ENCODE data around the gene DDIAS.
A peak's percentile ranks its signal among the peaks of the same experiment; 100 is the strongest.
"Not testable (repeated sequence)": the region's sequence is repeated elsewhere in the genome, so short reads cannot be mapped to it uniquely, and the experiment has no call there.

Gene DDIAS

GRCh38 chr11:82929121-82929520 lies 27.6 kb downstream of the DDIAS start:
- DNase-seq = no peak

GRCh38 chr11:82930229-82930628 lies 28.7 kb downstream of the DDIAS start:
- DNase-seq = no peak

- DNase-seq = no peak
Observed at GRCh38 chr11:82930734-82931133, 29.2 kb downstream of the DDIAS start.

- no peak for DNase-seq
Observed at GRCh38 chr11:82932564-82932963, 31.0 kb downstream of the DDIAS start.

- no peak for DNase-seq
Observed at GRCh38 chr11:82936261-82936660, 34.7 kb downstream of the DDIAS start.

- no peak for DNase-seq
Observed at GRCh38 chr11:82937554-82937953, 36.0 kb downstream of the DDIAS start.

- no peak for DNase-seq
Observed at GRCh38 chr11:82939456-82939855, 37.9 kb downstream of the DDIAS start.

- no peak for DNase-seq
Observed at GRCh38 chr11:82942376-82942775, 40.8 kb downstream of the DDIAS start.

- DNase-seq = not testable (repeated sequence)
Observed at GRCh38 chr11:82943430-82943829, 41.9 kb downstream of the DDIAS start.

- no peak for DNase-seq
Observed at GRCh38 chr11:82944198-82944597, 42.7 kb downstream of the DDIAS start.

GRCh38 chr11:82945041-82945440 lies 43.5 kb downstream of the DDIAS start:
- DNase-seq = not testable (repeated sequence)

GRCh38 chr11:82945682-82946081 lies 44.1 kb downstream of the DDIAS start:
- no peak for DNase-seq

GRCh38 chr11:82949352-82949751 lies 47.8 kb downstream of the DDIAS start:
- no peak for DNase-seq

GRCh38 chr11:82950502-82950901 lies 49.0 kb downstream of the DDIAS start:
- DNase-seq = not testable (repeated sequence)

GRCh38 chr11:82955736-82956453 lies 54.4 kb downstream of the DDIAS start:
- DNase-seq = peak; percentile 31 to 36

GRCh38 chr11:82959987-82960778 lies 58.6 kb downstream of the DDIAS start:
- DNase-seq = no peak

- DNase-seq = no peak
Observed at GRCh38 chr11:82960779-82961143, 59.2 kb downstream of the DDIAS start.

- not testable (repeated sequence) for DNase-seq
Observed at GRCh38 chr11:82962021-82962420, 60.5 kb downstream of the DDIAS start.

GRCh38 chr11:82967381-82967780 lies 65.8 kb downstream of the DDIAS start:
- no peak for DNase-seq

GRCh38 chr11:82969811-82970210 lies 68.3 kb downstream of the DDIAS start:
- no peak for DNase-seq

GRCh38 chr11:82970507-82971083 lies 69.1 kb downstream of the DDIAS start:
- not testable (repeated sequence) for DNase-seq

GRCh38 chr11:82971519-82971946 lies 70.0 kb downstream of the DDIAS start:
- DNase-seq = peak; percentile 39 to 50

GRCh38 chr11:82972103-82972502 lies 70.6 kb downstream of the DDIAS start:
- no peak for DNase-seq

- DNase-seq = no peak
Observed at GRCh38 chr11:82974135-82974534, 72.6 kb downstream of the DDIAS start.
